Bone marrow (tissue), 2 donors: ENCODE results near the gene LYPD4.
"Not testable (repeated sequence)": the region's sequence is repeated elsewhere in the genome, so short reads cannot be mapped to it uniquely, and the experiment has no call there.

ENCODE experiments used
- DNase-seq, 2 donors: peaks; one replicate each; lab custom pipeline; 2025; lab: John Stamatoyannopoulos, UW

Gene LYPD4

DNA sequence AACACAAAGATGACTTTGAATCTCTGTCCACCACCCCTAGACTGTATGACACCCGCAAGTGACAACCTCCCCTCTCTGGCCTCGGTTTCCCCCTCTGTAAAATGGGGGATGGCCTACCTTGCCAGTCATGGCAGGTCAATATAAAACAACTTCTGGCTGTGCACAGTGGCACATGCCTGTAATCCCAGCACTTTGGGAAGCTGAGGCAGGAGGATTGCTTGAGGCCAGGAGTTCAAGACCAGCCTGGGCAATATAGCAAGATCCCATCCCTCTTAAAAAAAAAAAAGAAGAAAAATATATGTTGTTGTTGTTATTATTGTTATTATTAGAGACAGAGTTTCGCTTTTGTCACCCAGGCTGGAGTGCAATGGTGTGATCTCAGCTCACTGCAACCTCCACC lies 31.5 kb upstream of the LYPD4 start:
- DNase-seq, result not testable (repeated sequence)

DNA sequence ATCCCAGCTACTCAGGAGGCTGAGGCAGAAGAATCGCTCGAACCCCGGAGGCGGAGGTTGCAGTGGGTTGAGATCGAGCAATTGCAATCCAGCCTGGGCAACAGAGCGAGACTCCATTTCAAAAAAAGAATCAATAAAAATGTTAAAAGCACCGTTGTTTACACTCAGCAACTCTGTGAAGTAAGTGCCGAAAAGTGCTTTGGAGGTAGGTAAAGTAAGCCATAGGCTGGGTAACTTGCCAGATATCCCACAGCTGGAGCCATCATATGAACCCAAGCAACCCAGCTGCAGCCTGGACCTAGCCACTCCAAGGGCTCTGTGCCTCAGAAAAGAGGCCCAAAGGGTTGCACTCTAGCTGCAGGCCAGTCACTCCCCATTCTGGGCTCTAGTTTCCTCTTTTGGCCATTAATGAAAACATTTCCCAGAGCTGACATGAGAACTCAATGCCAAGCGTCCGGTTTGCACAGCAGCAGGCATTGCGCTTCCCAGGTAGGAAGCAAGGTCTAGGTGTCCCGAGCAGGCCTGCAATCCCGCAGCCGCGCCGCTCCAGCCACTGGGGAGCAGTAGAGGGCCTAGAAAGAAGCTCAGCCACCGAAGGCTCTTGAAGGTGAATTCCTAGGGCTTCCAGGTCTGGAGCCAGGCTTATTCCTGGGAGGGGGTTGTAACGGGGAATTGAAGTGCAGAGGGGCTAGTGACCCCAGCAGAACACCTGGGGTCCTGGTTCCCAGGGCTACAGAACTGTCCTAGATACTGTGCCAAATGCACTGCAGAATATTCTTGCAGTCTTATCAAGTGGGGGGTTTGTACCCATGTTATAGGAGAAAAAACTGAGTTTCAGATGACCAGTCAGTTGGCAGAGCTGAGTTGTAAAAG lies 28.5 kb upstream of the LYPD4 start:
- DNase-seq, result peak; percentile 12 to 38

DNA sequence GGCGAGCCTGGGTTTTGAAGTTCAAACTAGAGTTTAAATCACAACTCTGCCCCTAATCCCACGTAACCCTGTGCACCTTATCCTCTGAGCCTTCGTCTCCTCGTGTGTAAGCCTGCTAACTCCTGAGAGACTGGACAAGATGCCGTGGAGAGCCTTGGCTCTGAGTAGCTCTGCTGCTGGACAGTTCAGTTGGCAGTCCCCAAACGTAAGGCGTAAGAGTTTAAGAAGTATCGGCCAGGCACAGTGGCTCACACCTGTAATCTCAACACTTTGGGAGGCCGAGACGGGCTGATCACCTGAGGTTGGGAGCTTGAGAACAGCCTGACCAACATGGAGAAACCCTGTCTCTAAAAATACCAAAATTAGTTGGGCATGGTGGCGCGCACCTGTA lies 27.9 kb upstream of the LYPD4 start:
- DNase-seq, result no peak

DNA sequence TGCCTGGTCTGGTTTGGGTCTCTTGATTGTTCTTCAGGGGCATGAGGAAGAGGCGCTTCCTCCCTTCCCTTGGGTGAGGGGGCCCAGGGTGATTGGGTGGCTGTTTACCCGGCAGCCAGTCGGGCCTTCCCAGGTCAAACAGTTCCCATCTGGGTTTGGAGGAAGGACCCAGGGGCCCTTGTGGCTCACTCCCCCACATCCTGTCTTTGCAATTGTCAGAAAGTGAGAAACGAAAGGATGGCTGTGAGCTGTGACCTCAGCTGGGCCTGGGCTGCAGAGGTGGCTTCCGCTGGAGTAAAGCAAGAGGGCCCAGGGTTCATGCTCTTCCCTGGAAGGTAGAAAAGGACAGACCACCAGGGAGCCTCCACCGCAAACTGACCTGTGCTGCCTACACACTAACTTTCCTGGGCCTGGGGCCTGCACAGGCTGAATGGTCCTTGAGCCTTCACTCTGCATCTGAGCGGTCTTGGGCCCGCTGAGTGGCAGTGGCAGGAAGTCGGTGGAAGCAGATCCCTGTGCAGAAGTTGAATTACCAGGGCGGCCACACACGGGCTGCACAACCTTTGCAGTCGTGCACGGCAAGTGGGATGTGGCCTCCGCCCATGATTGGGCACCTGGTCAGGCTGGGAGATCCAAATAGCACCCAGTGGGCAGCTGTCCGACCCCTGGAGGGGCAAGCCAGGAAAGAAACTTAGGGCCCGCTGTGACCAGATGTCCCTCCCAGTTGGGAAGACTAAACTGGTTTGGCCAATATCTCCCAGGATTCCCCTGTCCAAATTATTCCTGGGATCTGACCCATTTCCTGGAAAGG lies 27.3 kb upstream of the LYPD4 start:
- DNase-seq, result peak in 1 of 2 donors; percentile 83

DNA sequence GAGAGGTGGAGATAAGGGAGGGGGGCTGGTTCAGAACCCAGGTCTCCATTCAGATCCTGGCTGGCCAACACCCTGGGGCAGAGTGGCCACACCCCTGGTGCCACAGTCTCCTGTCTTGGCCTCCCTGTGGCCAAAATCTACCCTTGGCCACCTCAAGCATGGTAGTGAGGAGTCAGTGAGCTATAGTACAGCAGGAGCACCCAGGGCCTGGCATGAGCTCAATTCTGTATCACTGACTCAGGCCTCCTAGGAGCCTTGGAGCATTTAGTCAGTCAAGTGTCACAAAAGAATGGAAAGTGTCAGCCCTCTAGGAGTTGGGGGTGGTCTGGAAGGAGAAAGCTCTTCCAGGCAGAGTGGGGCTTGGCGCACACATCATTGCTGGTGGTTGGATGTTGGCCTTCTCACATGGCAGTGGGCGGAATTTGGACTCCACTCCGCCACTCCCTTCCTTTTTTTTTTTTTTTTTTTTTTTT lies 26.0 kb upstream of the LYPD4 start:
- no peak for DNase-seq

DNA sequence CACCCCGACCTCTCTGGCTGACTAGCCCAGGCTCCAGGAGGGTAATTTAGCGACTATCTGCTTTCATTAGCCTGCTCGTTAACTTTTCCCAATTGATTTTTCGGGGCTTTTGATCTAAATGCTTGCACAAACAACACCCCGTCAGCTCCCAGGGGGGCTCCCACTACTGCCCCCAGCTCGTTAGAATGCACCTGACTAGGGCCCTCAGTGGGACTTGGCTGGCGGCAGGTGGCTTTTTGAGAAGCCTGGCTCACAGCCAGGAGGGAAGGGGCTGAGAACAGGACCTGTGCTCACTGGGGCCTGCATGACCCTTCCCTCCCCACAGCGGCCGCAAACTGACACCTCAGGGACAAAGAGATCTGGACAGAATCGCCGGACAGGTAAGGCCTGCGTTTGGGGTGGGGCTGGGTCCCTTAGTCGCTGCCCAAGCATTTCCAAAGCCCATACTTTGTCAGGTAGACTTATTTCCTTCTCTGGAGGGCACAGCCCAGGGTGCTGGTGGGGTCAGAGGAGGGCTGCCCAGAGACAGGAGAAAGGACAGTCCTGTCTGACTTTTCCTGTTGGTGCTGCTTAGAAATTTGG lies 25.0 kb upstream of the LYPD4 start:
- no peak for DNase-seq

DNA sequence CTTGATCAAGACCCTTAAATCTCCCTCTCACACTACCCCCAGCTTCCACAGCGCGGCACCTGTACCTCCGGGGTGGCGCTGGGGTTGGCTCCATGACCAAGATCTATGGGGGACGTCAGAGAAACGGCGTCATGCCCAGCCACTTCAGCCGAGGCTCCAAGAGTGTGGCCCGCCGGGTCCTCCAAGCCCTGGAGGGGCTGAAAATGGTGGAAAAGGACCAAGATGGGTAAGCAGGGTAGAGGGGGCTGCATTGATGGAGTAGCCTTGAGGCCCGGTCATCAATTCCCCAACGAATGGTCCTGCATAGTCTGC lies 24.5 kb upstream of the LYPD4 start:
- no peak for DNase-seq

DNA sequence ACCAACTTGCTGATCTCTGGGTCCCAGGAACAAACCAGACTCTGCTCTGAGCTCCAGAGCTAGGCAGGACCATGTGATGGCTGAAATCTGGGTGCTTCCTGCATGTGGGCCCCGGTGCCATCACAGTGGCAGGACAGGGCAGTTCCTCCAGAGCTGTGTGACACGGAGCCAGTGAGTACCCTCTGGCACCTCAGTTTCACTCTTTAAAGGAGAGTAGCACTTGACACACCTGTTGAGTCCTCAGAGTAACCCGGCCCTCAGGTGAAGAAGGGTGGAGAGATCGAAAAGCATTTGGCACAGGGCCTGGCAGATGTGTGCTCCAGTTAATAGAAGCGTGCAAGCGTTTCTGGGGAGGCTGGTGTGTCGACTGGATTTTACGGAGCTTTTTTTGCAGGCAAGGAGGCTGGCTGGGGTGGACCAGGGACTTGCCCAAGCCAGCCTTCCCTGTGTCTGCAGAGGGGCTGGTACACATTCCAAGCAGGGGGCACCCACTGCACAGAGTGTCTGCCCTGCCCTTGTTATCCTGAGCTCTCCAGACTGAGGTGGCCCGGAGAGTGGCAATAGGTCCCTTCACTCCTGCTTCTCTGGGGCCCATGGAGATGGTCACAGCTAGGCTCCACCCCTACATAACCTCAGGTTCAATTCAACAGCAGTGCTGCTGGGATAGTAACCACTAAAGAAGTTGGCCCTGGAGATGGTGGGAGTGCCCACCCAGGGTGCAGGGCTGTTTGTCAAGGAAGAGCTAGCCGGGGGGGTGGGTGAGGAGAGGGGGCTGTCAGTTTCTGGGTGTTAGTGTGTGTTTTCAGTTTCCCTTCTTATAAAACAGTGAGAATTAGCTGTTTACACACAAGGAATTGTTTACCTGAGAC lies 23.9 kb upstream of the LYPD4 start:
- no peak for DNase-seq

DNA sequence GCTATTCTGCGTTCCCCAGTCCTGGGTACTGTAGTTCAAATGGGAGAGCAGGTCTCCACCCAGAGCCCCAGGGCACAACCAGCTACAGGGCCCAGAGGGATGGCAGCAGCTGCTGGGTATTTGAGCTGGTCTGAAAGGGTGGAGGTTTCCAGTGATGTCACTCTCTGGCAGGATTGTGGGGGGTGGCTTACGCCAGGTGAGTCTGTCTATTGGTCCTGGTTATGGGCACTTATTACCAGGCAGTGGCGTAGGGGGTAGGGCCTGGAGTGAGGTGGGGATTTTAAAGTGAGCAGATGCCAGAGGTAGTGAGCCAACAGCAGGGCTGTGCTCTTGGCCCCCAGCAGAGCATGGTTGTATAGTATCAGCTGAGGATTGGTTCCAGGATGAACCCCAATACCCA lies 21.8 kb upstream of the LYPD4 start:
- no peak for DNase-seq

DNA sequence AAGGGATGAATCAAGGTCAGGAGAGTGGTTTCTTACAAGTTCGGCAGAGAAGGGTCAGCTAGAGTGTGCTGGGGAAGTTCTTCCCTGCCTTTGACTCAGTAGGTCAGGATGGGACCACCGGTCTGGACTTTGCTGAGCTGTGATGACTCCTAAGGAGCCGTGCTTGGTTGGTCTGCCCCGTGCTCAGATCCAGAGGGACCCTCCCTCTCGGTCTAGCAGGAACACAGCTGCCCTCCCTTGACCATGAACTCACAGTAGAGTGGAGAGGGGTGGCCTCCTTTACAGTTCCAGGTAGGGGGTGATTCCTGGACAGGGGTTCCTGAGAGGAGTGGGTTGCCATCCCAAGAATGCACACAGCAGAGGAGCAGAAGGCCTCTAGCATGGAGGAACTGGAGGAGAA lies 19.9 kb upstream of the LYPD4 start:
- no peak for DNase-seq

DNA sequence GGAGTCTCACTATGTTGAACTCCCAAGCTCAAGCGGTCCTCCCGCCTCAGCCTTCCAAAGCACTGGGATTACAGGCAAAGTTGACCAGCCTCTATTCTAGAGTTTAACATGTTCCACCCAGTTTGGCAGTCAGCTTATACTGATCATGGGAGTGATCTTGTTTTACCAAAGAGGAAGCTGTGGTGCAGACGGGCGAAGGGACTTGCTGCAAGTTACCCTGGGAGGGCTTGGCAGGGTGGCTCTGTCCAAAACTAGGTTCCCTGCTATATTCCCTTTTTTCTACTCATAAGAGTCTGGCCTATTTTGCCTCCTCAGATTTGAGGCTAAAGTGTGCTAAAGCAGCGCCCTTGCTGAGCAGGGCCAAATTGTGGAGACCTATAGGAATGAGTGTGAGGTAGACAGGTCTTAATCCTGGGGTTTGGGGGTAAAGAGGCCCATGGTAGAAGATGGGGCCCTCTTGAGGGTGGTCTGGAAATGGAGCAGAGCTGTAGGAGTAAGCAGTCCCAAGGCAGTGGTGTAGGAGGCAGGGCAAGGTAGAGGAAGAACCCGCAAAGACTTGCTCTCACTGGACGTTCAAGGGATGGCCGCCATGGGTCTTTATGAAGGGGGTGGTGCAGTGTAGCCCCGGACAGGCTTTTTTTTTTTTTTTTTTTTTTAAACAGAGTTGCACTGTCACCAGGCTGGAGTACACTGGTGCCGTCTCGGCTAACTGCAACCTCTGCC lies 18.9 kb upstream of the LYPD4 start:
- DNase-seq, result no peak

DNA sequence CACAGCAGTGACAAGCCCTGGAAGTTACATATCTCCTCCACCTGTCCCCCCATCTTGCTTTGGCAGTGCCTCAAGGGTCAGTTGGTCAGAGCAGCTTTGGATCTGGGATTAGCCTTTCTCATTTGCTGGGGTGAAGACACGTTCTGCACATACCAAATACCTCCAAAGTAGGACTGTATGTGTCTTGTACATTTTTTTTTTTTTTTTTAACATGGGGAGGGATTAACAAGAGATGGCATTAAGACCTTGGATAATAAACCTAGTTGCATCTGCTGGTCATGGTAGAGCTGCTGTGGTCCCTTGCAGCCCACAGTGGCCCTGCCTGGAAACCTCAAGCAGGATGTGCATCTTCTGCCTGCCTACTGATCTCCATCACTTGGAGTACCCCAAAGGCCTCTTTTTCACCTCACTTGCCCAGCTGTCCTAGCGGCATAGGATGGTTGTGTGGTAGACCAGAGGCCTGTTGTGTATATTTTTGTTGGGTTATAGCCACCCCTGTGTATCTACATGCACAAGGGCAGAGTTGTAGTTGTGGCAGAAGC lies 18.0 kb upstream of the LYPD4 start:
- no peak for DNase-seq

DNA sequence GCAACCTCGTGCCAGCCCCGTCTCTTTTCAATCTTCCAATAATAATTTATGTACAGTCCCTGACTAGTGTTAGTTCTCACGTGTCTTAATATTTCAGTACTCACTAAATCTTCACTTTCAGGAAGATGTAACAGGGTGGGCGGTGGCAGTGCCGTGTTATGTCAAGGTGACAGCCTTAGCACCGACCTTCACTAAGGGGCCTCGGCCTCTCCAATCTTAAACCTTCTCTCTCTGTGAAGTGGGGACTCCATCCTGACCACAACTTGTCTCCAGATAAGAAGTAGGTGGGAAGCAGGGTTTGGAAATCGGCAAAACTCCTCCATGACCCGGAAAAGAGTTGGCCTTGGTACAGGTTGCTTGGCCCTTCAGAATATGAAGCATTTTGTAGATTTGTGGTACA lies 17.4 kb upstream of the LYPD4 start:
- DNase-seq, result no peak

DNA sequence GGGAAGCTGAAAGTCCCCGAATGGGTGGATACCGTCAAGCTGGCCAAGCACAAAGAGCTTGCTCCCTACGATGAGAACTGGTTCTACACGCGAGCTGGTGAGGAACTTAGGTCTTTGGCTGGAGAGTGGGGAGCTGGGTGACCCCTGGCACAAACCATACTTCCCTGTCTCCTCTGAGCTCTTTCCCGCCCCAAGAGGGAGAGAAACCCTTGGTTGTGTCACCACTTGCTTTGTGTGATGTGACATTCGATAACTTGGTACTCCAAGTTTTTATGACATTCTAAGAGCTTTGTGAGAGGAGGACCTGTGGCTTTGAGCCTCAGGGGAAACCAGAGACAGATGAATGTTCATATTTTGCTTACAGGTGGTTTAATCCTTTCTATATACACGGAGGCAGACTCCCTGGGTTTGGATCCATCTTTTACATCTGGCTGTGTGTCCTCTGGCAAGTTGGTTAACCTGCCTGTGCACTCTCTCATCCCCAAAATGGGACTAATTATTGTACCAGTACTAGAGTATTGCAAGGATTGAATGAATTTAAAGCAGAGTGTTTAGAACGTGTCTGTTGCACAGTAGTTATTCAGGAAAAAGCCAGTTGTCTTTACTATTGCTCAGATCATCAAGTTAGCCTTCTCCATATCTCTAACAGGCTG lies 16.8 kb upstream of the LYPD4 start:
- no peak for DNase-seq

DNA sequence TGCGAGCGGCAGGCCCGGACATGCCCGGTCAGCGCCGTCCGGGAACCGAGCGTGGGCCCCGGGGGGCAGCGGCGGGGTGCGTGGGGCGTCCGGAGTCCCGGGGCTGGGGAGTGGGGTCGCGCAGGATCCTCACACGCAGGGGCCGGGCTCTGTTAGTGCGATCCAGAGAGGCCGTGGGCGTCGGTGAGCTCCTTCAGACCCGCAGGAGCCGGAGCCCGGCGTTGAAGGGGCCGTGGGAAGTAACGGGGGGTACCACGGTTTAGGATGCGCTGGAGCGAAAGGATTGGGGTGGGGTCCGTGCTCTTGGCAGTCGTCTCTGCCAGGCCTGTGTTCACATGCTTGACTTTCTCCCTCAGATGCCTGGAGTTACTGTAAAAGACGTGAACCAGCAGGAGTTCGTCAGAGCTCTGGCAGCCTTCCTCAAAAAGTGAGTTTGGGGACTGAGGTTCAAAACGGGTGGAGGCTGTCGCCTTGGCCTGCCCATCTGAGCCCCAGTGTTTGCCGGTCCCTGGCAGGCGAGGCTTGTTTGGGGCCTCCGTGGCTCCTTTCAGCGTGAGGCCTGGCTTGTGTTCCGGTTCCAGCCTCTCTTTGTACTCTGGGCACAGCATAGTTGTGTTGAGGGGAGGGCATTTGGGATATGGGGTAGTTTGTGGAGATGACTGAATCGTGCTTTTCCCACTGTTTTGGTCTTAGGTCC lies 16.1 kb upstream of the LYPD4 start:
- no peak for DNase-seq

DNA sequence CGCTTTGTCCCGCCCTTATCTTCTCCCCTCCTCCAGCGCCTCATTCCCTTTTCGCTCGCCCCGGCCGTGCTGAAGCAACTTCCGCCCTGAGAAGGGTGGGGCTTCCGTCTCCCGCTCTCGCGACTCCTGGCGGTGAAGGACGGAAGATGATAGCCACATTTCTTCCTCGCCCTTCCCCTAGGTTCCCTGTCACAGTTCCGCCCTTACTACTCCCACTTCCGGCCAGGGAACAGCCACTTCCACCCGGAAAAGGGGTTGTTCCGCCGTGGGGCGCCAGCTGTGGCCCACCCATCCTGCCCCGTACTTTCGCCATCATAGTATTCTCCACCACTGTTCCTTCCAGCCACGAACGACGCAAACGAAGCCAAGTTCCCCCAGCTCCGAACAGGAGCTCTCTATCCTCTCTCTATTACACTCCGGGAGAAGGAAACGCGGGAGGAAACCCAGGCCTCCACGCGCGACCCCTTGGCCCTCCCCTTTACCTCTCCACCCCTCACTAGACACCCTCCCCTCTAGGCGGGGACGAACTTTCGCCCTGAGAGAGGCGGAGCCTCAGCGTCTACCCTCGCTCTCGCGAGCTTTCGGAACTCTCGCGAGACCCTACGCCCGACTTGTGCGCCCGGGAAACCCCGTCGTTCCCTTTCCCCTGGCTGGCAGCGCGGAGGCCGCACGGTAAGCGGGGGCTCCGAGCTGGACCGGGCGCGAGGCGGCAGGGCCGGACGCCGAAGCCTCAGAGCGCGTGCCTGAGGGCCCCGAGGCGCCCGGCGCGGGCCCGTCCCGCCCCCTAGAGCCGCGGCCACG lies 15.3 kb upstream of the LYPD4 start, which contains the start of gene RPS19:
RPS19 (plus strand) TSS at position 638 of the 801 bp plus-strand sequence. CDS start 520 bp downstream, outside the sequence.
- DNase-seq, result peak; percentile 98 to 99

DNA sequence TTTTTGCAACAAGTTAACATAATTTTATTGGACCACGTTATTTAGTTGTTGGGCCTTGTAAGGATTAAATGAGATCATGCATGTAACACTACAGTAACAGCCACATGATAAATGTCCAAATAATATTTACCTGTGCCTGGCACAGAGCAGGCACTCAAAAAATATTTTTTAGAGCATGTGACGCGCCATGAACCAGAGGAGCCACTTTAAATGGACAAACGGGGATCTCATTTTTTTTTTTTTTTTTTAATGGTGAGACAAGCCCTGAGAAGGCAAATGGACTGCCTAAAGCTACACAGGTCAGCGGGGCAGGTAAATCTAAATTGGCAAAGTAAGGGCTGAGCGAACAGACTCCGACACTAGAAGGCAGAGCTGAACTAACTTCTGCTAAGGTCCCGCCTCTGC lies 14.7 kb upstream of the LYPD4 start:
- no peak for DNase-seq

DNA sequence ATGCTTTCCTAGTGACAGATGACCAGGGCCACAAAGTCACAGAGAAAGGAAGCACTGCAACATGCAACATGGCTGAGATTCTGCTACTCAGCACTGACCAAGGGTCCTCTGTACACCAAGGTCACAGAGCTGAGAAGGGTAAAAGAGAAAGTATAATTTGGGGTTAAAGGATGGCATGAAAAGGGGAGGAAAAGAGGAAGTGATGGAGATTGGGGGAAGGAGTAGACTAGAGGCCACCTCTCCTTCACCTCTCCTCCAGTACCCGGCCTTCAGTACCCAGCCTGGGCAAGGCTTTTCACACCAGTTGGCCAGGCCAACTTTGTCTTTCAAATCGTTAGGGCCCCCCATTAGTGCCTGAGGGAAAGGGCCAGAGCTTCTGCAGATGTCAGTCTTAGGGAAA lies 9.3 kb upstream of the LYPD4 start:
- DNase-seq, result no peak

DNA sequence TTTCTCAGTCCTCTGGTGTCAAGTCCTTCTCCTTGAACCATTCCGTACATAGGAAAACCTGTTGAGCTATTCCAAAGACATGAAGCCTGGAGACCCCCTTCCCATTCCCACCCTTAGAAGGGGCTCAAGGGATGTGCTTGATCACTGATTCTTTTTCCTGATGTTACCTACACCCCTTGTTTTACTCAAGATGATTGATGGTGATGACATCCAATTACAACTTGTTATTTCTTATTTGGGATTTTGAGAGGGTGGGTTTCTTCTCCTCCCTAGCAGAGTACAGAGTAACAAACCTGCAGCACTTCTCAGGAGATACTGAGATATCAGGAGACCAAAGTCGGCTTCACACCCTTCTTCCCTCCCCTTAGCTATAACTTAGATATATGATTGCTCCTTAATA lies 8.9 kb upstream of the LYPD4 start:
- no peak for DNase-seq
